Body of pancreas (tissue), 4 donors: ENCODE results near the gene NCAPD3. TPM values are rescaled to one million over a fixed set of nuclear protein-coding genes. Genes with fewer than 3 reads are reported as not detected.
A peak's percentile ranks its signal among the peaks of the same experiment; 100 is the strongest.

Source experiments
- ATAC-seq: fragments of 150-250 bp; one replicate; pipeline ENCODE4 v1.9.1; 2016
- DNase-seq, 4 donors: peaks; one replicate each; pipeline ENCODE4 v3.0.0-alpha.2; 2019
- H3K27ac ChIP-seq, 4 donors: fragments of 200-600 bp; sonication (generic); 1 replicate in 3 of 4; 2 replicates in 1 of 4; pipeline versions ENCODE4 v1.5.1 to v1.6.1; 2016 to 2019; ENCODE audit warnings: mild to moderate bottlenecking in 1 of 4, mixed read lengths in 1 of 4, moderate library complexity in 1 of 4
- H3K27me3 ChIP-seq, 2 donors: fragments of 200-600 bp; sonication (generic); one replicate each; pipeline ENCODE4 v1.6.0; 2016; ENCODE audit warnings: mild to moderate bottlenecking in 1 of 2
- H3K36me3 ChIP-seq, 2 donors: fragments of 200-600 bp; sonication (generic); replicated peaks in 1 of 2; 2 replicates each; pipeline ENCODE4 v1.5.1; 2016; ENCODE audit warnings: low read depth in 2 of 2; ENCODE audit not compliant: insufficient read depth in 1 of 2
- H3K4me1 ChIP-seq: fragments of 200-600 bp; sonication (generic); one replicate; pipeline ENCODE4 v1.6.0; 2016
- H3K4me3 ChIP-seq, 2 donors: fragments of 200-600 bp; sonication (generic); 1 replicate in 1 of 2; 2 replicates in 1 of 2; pipeline ENCODE4 v1.5.1; 2016 to 2019
- H3K9me3 ChIP-seq, 3 donors: fragments of 200-600 bp; sonication (generic); 1 replicate in 2 of 3; 2 replicates in 1 of 3; pipeline ENCODE4 v1.5.1; 2016
- CTCF ChIP-seq, 7 experiments: fragments of 450-650 bp in 4 of 7; fragments of 200-600 bp in 3 of 7; sonication (generic) in 3 of 7; IDR thresholded peaks; one replicate each; pipeline ENCODE4 v1.5.1; 2016 to 2019; ENCODE audit warnings: antibody characterized with exemption in 7 of 7
- POLR2A ChIP-seq, 3 donors: fragments of 450-650 bp; IDR thresholded peaks; one replicate each; pipeline ENCODE4 v1.6.1; 2016; ENCODE audit warnings: antibody characterized with exemption in 3 of 3, mild to moderate bottlenecking in 2 of 3
- WGBS, 2 donors: methylation state at CpG; one replicate each; pipeline ENCODE4 v1.1.5; 2017; 5-methylcytosine and 5-hydroxymethylcytosine counted together
- intact Hi-C: fragments of 100-400 bp; cut with DNase I; formaldehyde crosslinking; loops from one replicate; pipeline ENCODE4 v1.15.1; 2023
- total RNA-seq, 2 donors: library from RNA; depleted of rRNA; stranded (reverse); fragments of >200 nt; gene quantifications; one replicate each; pipeline ENCODE4 v1.1.0, GENCODE V29; 2016

The NCAPD3 gene
- total RNA-seq, 2 donors from 2014 or later = 4.7 to 10.9 TPM

- 81 to 93% methylated on average over 6 of the region's 6 CpGs for WGBS, 2 donors
- no peak for TF ChIP-seq CTCF (IDR thresholded peaks at IDR 0.05)
- TF ChIP-seq POLR2A (IDR thresholded peaks at IDR 0.05) = no peak
- intact Hi-C loops = no loop called here
- peaks cover 9% of the 10 kb centered on the region for H3K4me1 ChIP-seq
- H3K4me3 ChIP-seq = no peak overlapping the region
- DNase-seq (no peak), ATAC-seq (no peak)
- H3K27me3 ChIP-seq = no peaks in the 10 kb centered on the region
- no peaks in the 10 kb centered on the region for H3K36me3 ChIP-seq
- no peaks in the 10 kb centered on the region for H3K9me3 ChIP-seq
- H3K27ac ChIP-seq = no peak overlapping the region
Measured at GRCh38 chr11:134142536-134142935, 81.2 kb downstream of the NCAPD3 start.

- DNase-seq (no peak), ATAC-seq (no peak)
- WGBS, 2 donors = 81 to 83% methylated on average over 7 of the region's 7 CpGs
- Histone ChIP-seq H3K4me1 (peaks cover 6% of the 10 kb centered on the region), H3K4me3 (no peak overlapping the region), H3K27me3 (no peaks in the 10 kb centered on the region), H3K27ac (no peak overlapping the region), H3K9me3 (no peaks in the 10 kb centered on the region), H3K36me3 (no peaks in the 10 kb centered on the region)
- no peak for TF ChIP-seq POLR2A (IDR thresholded peaks at IDR 0.05)
- no peak for TF ChIP-seq CTCF (IDR thresholded peaks at IDR 0.05)
- intact Hi-C loops = no loop called here
Measured at GRCh38 chr11:134140961-134141490, 82.7 kb downstream of the NCAPD3 start.

GRCh38 chr11:134139873-134140331 is 83.9 kb downstream of the NCAPD3 start:
- peak; percentile 78 for ATAC-seq
- intact Hi-C loops = loop anchor here (5.0 to 10.0 kb wide), 2 partner anchors 85 to 208 kb away; no protein-coding TSS in a partner anchor
- Histone ChIP-seq H3K4me1 (no peaks in the 10 kb centered on the region), H3K27ac (no peak overlapping the region), H3K4me3 (no peak overlapping the region), H3K27me3 (no peaks in the 10 kb centered on the region), H3K36me3 (no peaks in the 10 kb centered on the region), H3K9me3 (no peaks in the 10 kb centered on the region)
- peak; percentile 68 to 88 (median 80) for TF ChIP-seq CTCF (IDR thresholded peaks at IDR 0.05)
- no peak for TF ChIP-seq POLR2A (IDR thresholded peaks at IDR 0.05)
- WGBS, 2 donors = 31 to 39% methylated on average over 10 of the region's 10 CpGs
- DNase-seq = peak; percentile 64 to 74 (median 66)

GRCh38 chr11:134139303-134139872 is 84.4 kb downstream of the NCAPD3 start:
- H3K4me1 ChIP-seq = no peaks in the 10 kb centered on the region
- intact Hi-C loops = loop anchor here (5.0 to 10.0 kb wide), 2 partner anchors 85 to 207 kb away; no protein-coding TSS in a partner anchor
- DNase-seq (no peak), ATAC-seq (no peak)
- TF ChIP-seq POLR2A (IDR thresholded peaks at IDR 0.05) = no peak
- TF ChIP-seq CTCF (IDR thresholded peaks at IDR 0.05) = no peak
- no peaks in the 10 kb centered on the region for H3K9me3 ChIP-seq
- H3K4me3 ChIP-seq = no peak overlapping the region
- no peaks in the 10 kb centered on the region for H3K27me3 ChIP-seq
- WGBS, 2 donors = 61 to 67% methylated on average over 12 of the region's 12 CpGs
- no peaks in the 10 kb centered on the region for H3K36me3 ChIP-seq
- H3K27ac ChIP-seq = no peak overlapping the region

GRCh38 chr11:134138376-134138775 is 85.4 kb downstream of the NCAPD3 start:
- no peak for DNase-seq
- no peak overlapping the region for H3K27ac ChIP-seq
- intact Hi-C loops = loop anchor here (5.0 to 10.0 kb wide), 2 partner anchors 84 to 206 kb away; no protein-coding TSS in a partner anchor

More at GRCh38 chr11:134138376-134138775, 85.4 kb downstream of the NCAPD3 start:
- Histone ChIP-seq H3K4me1 (no peaks in the 10 kb centered on the region), H3K4me3 (no peak overlapping the region), H3K9me3 (no peaks in the 10 kb centered on the region), H3K36me3 (no peaks in the 10 kb centered on the region), H3K27me3 (no peaks in the 10 kb centered on the region)
- no peak for ATAC-seq
- no peak for TF ChIP-seq POLR2A (IDR thresholded peaks at IDR 0.05)
- TF ChIP-seq CTCF (IDR thresholded peaks at IDR 0.05) = no peak
- WGBS, 2 donors = 81 to 90% methylated on average over 9 of the region's 9 CpGs
